Lung microvascular endothelial cell (primary cell): ENCODE results near the gene TMUB1. TPM values are rescaled to one million over a fixed set of nuclear protein-coding genes. Genes with fewer than 3 reads are reported as not detected.

ENCODE experiments used
- DNase-seq, 2 donors: peaks; one replicate each; pipeline versions ENCODE4 v3.0.0 to v3.0.0-alpha.2; 2010; ENCODE audit warnings: low read depth in 2 of 2
- total RNA-seq: library from RNA; depleted of rRNA; stranded (reverse); fragments of >200 nt; gene quantifications from 2 replicates; pipeline ENCODE4 v1.2.1, GENCODE V29; 2014

Gene TMUB1
- total RNA-seq, 1 donor from 2014 or later = 16.9 TPM

GRCh38 chr7:151071032-151071866 is 12.0 kb downstream of the TMUB1 start:
- DNase-seq = no peak

DNA sequence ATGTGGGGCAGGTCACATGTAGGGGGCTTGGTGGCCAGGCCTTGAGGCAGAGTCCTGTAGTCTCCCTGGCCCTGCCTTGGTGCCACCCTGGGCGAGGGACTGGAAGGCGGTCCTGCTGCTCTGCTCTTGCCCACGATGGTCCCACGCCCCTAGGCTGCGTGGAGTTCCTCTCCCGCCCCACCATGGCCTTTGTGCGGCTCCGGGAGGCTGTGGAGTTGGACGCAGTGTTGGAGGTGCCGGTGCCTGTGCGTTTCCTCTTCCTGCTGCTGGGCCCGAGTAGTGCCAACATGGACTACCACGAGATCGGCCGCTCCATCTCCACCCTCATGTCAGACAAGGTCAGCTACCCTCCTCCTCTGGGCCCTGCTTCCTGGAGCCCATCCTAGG is 12.7 kb downstream of the TMUB1 start:
- DNase-seq = no peak

- no peak for DNase-seq
Observed at GRCh38 chr7:151069841-151070573, 13.3 kb downstream of the TMUB1 start.

- no peak for DNase-seq
Observed at GRCh38 chr7:151068069-151068773, 15.1 kb downstream of the TMUB1 start.

- DNase-seq = no peak
Observed at GRCh38 chr7:151066273-151066974, 16.9 kb downstream of the TMUB1 start.

GRCh38 chr7:151065516-151065915 is 17.8 kb downstream of the TMUB1 start:
- no peak for DNase-seq

DNA sequence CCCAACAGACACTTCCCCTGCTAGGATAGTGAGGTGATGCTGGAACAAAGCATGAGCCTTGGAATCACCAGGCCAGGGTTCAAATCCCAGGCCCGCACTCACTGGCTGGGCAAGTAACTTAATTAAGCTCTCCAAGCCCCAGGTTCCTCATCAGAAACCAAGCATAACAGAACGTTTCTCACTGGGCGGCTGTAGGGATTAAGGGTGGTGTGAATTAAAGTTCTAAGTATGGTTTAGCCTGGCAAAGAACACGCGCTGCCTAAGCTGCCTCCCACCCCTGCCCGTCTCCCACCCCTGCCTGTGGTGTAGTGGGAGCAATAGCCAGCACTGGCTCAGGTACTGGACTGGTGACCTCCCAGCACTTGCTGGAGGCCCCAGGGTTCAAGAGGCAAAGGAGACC is 18.3 kb downstream of the TMUB1 start:
- DNase-seq = no peak

- no peak for DNase-seq
Observed at GRCh38 chr7:151064454-151064853, 18.8 kb downstream of the TMUB1 start.

- no peak for DNase-seq
Observed at GRCh38 chr7:151063212-151063561, 20.1 kb downstream of the TMUB1 start.

- no peak for DNase-seq
Observed at GRCh38 chr7:151062399-151063211, 20.7 kb downstream of the TMUB1 start.

DNA sequence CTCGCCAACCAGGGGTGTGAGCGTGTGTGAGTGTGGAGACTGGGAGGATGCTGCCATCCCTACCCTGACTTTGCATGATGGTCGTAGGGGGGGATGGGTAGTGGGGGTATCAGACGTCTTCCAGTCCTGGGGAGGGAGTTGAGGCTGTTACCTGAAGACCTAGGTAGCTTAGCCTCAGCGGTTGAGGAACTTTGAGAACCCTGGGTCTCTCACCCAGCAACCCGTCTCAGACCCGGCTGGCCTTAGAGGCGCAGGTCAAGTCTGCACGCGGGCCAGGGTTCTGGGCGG is 21.2 kb downstream of the TMUB1 start:
- DNase-seq = no peak

- no peak for DNase-seq
Observed at GRCh38 chr7:151061213-151062110, 21.8 kb downstream of the TMUB1 start.

GRCh38 chr7:151060416-151061212 is 22.7 kb downstream of the TMUB1 start:
- DNase-seq = peak; percentile 40 to 43

DNA sequence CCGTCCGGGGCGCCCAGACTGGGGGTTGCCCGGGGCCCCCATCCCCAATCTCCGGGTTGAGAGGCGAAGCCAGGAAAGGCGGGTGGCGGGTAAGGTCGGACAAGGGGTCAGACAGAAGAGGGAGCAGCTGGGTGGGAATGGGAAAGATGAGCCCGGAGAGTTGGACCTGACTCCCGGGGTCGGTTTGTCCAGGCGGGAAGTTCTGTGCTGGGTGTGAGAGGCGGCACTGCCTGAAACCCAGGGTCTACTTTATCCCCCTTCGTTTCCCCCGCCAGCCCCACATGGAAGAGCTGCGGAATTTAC is 23.2 kb downstream of the TMUB1 start:
- DNase-seq = no peak

GRCh38 chr7:151059367-151060112 is 23.8 kb downstream of the TMUB1 start, which contains the start of gene SLC4A2:
Gene SLC4A2 (plus strand): TSS chr7:151059589. CDS start chr7:151061988, 2,399 bp downstream.
- peak; percentile 79 to 85 for DNase-seq

GRCh38 chr7:151058781-151059366 is 24.4 kb downstream of the TMUB1 start:
- DNase-seq = peak; percentile 21 to 29

- peak; percentile 100 for DNase-seq
Observed at GRCh38 chr7:151057989-151058780, 25.1 kb downstream of the TMUB1 start.
